HG02588 (cell line): Measurements from ENCODE around the gene ENOX1.

Experiments
- ATAC-seq: cut with Tn5 transposase; IDR thresholded peaks from one replicate; pipeline ENCODE4 v1.9.1; 2021; ENCODE audit warnings: mild to moderate bottlenecking, moderate library complexity; ENCODE audit not compliant: unreplicated experiment

ENOX1 gene

DNA sequence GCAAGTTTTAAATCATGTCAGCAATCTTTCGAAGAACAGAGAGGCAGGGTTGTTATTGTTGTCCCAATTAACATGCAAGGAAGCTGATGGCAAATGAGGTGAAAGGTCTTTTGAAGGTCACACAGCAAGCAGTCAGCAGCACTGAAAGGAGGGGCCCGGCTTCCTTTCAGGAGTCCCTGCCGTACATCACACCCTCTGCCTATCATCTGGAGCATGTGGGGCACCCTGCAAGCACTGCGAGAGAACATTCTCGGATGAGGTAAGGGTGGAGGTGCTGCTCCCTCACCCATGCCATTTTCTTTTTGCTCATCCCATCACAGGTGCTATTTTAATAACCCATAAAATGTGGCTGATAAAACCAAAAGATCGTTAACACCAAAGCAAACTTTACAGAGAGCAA is 111.2 kb downstream of the ENOX1 start:
- ATAC-seq = no peak

DNA sequence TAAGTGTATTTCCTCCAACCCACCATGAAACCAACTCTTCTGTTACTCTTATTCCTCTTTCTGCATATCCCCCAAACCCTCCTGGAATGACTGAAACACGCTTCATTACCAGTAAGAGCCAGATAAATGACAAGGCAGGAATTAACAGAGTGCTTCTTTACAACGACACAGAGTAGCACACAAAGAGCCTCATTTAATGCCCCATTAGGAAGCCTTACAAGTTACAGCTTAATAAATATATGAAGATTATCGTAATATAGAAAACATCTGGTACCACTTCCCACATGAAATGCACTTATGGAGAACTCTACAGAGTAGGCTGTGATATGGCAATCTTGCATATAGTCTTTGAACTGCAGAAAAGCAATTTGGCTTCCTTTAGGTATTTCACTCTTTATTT is 116.8 kb downstream of the ENOX1 start:
- ATAC-seq = no peak

DNA sequence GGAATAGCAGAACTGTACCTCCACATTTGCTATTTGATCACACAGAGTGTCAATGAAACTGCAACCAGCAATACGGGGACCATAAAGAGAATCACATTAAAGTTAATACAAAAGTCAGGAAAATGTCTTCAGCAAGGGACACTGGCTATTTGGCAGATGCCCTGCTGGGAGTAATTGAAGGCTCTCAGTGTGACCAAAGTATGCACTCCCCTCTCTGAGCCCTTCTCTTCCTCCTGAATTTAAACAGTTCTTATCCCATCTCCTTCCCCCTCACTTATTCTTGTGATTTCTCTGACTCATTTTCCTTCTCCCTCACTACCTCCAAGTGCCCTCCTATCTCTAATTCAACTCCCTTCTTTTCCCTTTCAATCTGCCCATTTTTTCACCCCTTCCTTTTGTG is 117.7 kb downstream of the ENOX1 start:
- ATAC-seq = no peak

DNA sequence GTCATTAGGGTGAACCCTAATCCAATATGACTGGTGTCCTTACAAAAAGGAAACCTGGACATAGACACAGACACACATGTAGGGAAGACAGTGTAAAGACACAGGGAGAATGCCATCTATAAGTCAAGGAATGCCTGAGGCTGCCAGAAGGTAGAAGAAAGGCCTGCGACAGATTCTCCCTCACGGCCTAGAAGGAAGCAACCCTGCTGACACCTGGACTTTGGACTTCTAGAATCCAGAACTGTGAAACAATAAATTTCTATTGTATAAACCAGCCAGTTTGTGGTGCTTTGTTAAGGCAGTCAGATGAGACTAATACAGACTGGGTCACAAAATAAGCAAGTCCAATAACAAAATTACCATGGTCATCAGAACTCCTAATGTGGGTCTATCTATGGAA is 120.4 kb downstream of the ENOX1 start:
- no peak for ATAC-seq

DNA sequence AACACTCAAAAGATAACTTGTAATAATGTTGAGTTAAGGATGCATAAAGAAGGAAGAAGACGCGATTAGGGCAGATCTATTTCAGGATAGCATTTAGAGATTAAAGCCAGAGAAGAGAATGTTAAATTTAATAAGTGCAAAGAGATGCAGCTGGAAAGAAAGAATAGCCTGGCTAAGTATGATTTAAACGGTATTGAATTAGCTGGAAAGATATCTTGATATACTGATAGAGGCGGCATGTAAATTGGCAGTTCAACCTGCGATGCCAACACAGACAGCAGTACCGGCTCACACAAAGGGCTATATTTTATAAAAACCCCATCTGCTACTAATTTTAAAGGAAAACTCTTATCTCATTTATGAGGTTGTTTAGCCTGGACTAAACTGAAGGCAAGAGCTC is 121.4 kb downstream of the ENOX1 start:
- no peak for ATAC-seq

- no peak for ATAC-seq
Observed at GRCh38 chr13:43664700-43665191, 122.0 kb downstream of the ENOX1 start.

- no peak for ATAC-seq
Observed at GRCh38 chr13:43663474-43664090, 123.2 kb downstream of the ENOX1 start.

- ATAC-seq = no peak
Observed at GRCh38 chr13:43662976-43663375, 123.8 kb downstream of the ENOX1 start.

GRCh38 chr13:43661161-43661830 is 125.5 kb downstream of the ENOX1 start:
- no peak for ATAC-seq

- ATAC-seq = no peak
Observed at GRCh38 chr13:43657485-43657884, 129.3 kb downstream of the ENOX1 start.

- no peak for ATAC-seq
Observed at GRCh38 chr13:43653980-43654379, 132.8 kb downstream of the ENOX1 start.

DNA sequence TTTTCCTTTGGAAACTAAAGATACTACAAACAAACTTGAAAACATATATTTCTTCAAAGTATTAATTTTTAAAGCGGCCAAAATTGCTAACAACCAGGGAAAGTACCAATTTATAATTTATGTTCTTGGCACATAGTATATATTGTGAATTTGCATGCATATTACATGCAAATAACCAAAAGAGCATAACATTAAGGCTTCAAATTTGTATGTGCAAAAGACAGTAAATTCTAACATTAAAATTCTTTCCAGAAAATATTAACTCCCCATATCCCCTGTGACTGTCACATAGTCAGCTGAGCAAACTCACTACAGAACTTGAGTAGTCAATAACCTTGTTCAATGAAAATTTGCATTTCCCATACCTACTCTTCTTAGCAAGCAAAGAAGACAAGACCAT is 133.4 kb downstream of the ENOX1 start:
- no peak for ATAC-seq

GRCh38 chr13:43652760-43653159 is 134.0 kb downstream of the ENOX1 start:
- ATAC-seq = no peak

DNA sequence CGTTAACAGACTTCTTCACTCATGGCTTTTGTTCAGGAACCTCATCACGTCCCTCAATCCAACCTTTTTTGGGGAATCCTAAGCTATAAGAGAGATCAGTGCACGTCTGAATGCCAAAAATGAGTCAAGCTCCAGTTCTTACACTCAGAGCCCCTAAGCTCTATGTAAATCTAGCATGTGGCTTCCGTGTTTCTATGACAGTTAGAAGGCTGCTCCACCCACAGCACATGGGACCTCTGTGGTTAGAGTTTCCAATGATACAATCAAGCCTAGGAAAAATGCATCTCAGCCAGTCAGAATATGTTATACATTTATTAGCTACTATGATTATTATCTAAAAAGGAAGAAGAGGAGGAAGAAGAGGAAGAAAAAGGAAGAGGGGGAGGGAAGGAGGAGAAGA is 135.9 kb downstream of the ENOX1 start:
- ATAC-seq = no peak

- no peak for ATAC-seq
Observed at GRCh38 chr13:43648733-43649132, 138.0 kb downstream of the ENOX1 start.

- ATAC-seq = no peak
Observed at GRCh38 chr13:43647471-43647870, 139.3 kb downstream of the ENOX1 start.

DNA sequence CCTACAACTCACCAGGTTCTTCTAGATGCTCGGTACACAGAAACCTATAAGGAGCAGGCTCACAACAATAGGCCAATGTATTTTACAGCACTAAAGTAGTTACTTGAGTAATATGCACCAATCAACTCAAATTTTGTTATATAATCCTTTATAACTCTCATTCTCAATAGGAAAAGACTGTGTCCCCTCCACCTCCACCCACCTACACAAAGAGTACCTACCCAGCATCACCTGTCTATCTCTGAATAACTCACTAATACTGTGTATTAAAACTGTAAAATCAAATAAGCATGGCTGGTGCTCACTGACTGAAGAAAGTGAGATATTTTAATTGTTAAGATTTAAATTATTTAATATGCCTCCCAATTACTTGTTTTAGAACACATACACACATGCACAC is 146.3 kb downstream of the ENOX1 start:
- no peak for ATAC-seq

DNA sequence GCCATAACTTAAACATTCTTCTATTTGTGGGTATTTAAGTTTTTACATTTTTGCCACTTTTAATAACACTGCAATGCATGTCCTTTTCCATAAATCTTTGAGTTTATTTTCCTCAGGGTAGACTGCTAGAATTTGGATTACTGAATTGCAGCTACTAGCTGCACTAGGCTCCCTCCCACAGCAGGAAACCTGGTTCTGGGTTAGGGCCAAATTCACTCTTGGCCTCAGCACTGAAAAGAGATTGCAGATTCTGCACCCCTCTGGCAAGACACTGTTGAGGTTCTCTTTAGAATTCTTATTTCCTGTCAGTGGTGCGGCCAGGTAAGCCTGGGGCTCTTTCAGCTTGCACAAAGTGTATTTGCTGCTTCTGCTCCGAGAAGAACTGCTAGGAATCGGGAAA is 155.7 kb downstream of the ENOX1 start:
- ATAC-seq = no peak

DNA sequence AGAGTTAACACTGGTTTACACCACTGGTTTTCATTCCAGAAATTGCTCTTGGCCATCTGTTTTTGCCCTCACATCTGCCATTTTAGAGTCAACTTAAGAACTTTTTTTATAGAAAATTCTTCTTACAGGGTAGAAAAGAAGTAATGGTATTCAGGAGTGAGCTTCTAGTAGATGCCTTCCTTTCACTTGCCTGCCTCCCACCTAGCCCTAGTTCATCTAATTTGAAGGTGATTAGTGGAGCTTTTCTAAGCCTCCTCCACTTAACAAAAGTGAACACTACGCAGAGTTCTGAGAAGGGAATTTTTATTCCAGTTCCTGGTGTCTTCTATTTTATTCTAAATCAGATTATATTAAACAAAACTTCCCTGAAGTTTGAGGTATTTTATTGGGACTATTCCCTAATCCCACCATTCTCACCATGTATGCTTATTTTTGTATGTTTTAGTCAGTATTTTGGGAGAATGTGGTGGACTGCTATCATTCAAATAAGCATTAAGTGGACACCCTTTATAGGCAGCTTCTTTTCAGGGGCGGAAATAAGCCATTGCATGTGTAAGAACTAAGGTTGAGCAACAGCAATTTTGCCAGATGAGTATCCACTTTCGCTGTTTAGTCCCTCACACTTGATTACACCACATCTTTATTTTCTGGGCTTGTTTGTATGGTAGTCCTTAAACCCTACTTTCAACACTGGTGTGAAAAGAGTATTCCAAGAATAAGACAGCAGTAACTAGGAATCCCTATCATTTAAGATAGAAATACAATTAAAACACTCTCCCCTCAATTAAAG is 156.9 kb downstream of the ENOX1 start:
- ATAC-seq = no peak

DNA sequence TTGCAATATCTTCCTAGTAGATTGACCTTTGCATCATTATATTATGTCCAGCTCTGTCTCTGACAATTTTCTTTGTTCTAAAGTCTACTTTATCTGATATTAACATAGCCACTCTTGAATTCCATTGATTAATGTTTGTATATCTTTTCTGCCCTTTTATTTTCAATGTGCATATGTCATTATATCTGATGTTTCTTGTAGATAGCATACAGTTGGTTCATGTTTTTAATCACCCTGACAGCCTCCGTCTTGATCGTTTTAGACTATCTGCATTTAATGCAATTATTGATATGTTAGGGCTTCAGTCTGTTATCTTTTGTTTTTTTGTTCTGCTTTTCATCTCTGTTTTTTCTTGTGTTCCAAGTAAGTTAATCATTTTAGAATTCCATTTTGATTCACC is 159.8 kb downstream of the ENOX1 start:
- no peak for ATAC-seq

DNA sequence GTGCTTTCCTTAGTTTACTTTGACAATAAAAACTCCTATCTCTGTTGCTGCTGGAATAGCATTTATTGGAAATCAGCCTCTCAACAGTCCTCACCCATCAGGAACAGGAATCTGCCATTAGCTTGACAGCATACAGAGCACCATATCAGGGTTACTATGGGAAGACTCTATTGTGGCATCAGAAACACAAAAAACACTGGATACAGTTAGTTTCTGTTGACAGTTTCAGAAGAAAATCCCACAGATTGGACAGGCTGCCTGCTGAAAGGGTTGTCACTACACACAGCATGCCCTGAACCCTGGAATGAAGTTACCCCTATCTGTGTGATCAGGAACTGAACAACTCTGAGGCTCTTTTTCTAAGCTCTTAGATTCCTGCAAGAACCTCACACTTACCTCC is 172.7 kb downstream of the ENOX1 start:
- ATAC-seq = no peak
